ENCODE measurements around the gene ITPK1.

The ITPK1 gene

DNA sequence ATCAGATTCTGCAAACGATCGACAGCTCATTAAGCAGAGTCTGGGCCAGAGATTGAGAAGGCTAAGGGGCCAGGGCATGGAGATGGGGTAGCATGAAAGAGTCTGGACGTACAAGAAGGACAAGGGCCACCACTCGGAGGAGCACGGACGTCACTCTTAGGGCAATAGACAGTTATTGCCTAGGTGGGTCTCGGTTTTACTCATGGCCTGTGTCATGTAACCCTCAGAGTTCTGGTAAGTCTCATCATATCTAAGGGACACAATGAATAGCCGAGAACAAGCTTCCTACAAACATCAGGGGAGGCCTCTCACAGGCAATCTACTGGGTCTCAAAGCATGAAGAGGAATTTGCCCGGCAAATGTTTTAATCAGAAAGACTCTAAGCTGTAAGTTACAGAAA, 30.4 kb upstream of the ITPK1 start:
- H3K27ac ChIP-seq (ENCODE audit: extremely low read depth, low read depth, low read length) = no peak overlapping the region
- CTCF ChIA-PET = interaction anchor here (0.8 to 2.9 kb wide), 4 partner anchors 8 to 32 kb away, joined by 4 to 17 read pairs (median 6); no protein-coding TSS in a partner anchor
- H3K9me3 ChIP-seq (ENCODE audit: control insufficient read depth, insufficient read depth, low read depth, low read length) = no peaks in the 10 kb centered on the region
- no peak overlapping the region for H3K4me3 ChIP-seq (ENCODE audit: low read depth, low read length)
- TF ChIP-seq ZNF654 (tag by site-specific recombination; IDR thresholded peaks at IDR 0.05; ENCODE audit: low read depth) (no peak), ZNF221 (tag by site-specific recombination; IDR thresholded peaks at IDR 0.05; ENCODE audit: borderline replicate concordance) (no peak), ZNF549 (tag by site-specific recombination; IDR thresholded peaks at IDR 0.05) (no peak), MYNN (tag by site-specific recombination; IDR thresholded peaks at IDR 0.05; ENCODE audit: borderline replicate concordance) (no peak), ZNF626 (tag by site-specific recombination; IDR thresholded peaks at IDR 0.05) (no peak), ZNF776 (tag by site-specific recombination; IDR thresholded peaks at IDR 0.05; ENCODE audit: borderline replicate concordance) (no peak), ZNF514 (tag by site-specific recombination; IDR thresholded peaks at IDR 0.05) (no peak)
- TF ChIP-seq, protein P1, sequence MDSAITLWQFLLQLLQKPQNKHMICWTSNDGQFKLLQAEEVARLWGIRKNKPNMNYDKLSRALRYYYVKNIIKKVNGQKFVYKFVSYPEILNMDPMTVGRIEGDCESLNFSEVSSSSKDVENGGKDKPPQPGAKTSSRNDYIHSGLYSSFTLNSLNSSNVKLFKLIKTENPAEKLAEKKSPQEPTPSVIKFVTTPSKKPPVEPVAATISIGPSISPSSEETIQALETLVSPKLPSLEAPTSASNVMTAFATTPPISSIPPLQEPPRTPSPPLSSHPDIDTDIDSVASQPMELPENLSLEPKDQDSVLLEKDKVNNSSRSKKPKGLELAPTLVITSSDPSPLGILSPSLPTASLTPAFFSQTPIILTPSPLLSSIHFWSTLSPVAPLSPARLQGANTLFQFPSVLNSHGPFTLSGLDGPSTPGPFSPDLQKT (IDR thresholded peaks at IDR 0.05; ENCODE audit: borderline replicate concordance, low read depth, low read length) = no peak
- H3K36me3 ChIP-seq (ENCODE audit: control insufficient read depth in 2 of 2, insufficient read depth in 1 of 2, low read length in 2 of 2) = no peaks in the 10 kb centered on the region
- H3K4me1 ChIP-seq (ENCODE audit: control insufficient read depth, insufficient read depth, low read length) = no peaks in the 10 kb centered on the region
- POLR2A ChIA-PET = interaction anchor here (0.7 kb wide), 1 partner anchor 8 kb away, joined by 3 read pairs; no protein-coding TSS in a partner anchor

DNA sequence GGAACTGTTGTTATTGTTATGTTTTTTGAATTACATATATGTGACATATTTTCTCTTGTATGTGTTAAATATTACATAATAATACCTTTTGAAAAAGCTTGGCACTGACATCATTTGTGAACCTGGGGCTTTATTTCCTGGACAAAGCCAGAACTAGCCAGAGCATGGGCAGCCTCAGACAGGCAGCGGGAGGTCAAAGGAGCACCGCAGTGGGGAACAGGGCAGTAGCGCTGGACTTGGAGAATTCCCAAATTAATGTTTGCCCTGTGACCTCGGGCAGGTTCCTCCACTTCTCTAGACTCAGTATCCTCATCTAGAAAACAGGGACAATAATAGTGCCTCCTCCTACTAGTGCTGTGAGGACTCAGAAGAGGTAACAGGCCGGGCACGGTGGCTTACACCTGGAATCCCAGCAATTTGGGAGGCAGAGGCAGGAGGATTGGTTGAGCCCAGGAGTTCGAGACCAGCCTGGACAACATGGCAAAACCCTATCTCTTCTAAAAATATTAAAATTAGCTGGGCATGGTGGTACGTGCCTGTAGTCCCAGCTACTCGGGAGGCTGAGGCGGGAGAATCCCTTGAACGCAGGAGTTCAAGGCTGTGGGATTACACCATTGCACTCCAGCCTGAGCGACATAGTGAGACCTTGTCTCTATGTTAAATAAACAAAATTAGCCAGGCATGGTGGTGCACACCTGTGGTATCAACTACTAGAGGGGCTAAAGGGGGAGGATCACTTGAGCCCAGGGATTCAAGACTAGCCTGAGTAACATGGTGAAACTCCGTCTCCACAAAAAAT, 27.3 kb upstream of the ITPK1 start:
- CTCF ChIA-PET = interaction anchor here (12.4 kb wide), 1 partner anchor 29 kb away, joined by 155 read pairs; the partner anchor contains the start of gene ITPK1
- H3K4me3 ChIP-seq (ENCODE audit: low read depth, low read length) = no peak overlapping the region
- H3K36me3 ChIP-seq (ENCODE audit: control insufficient read depth in 2 of 2, insufficient read depth in 1 of 2, low read length in 2 of 2) = no peaks in the 10 kb centered on the region
- TF ChIP-seq ZNF114 (tag by site-specific recombination; IDR thresholded peaks at IDR 0.05) (no peak), MZF1 (tag by site-specific recombination; IDR thresholded peaks at IDR 0.05; ENCODE audit: borderline replicate concordance) (no peak), ZNF792 (tag by site-specific recombination; IDR thresholded peaks at IDR 0.05) (no peak), ZNF37A (tag by site-specific recombination; IDR thresholded peaks at IDR 0.05) (no peak), ZFP69B (tag by site-specific recombination; IDR thresholded peaks at IDR 0.05) (no peak), ZNF221 (tag by site-specific recombination; IDR thresholded peaks at IDR 0.05; ENCODE audit: borderline replicate concordance) (no peak), ZBTB44 (tag by site-specific recombination; IDR thresholded peaks at IDR 0.05) (no peak), ZFHX2 (tag by site-specific recombination; conservative IDR thresholded peaks at IDR 0.05) (no peak)
- TF ChIP-seq, protein P2, sequence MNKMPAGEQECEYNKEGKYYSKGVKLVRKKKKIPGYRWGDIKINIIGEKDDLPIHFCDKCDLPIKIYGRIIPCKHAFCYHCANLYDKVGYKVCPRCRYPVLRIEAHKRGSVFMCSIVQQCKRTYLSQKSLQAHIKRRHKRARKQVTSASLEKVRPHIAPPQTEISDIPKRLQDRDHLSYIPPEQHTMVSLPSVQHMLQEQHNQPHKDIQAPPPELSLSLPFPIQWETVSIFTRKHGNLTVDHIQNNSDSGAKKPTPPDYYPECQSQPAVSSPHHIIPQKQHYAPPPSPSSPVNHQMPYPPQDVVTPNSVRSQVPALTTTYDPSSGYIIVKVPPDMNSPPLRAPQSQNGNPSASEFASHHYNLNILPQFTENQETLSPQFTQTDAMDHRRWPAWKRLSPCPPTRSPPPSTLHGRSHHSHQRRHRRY (tag by site-specific recombination; IDR thresholded peaks at IDR 0.05) = no peak
- TF ChIP-seq, protein P3, sequence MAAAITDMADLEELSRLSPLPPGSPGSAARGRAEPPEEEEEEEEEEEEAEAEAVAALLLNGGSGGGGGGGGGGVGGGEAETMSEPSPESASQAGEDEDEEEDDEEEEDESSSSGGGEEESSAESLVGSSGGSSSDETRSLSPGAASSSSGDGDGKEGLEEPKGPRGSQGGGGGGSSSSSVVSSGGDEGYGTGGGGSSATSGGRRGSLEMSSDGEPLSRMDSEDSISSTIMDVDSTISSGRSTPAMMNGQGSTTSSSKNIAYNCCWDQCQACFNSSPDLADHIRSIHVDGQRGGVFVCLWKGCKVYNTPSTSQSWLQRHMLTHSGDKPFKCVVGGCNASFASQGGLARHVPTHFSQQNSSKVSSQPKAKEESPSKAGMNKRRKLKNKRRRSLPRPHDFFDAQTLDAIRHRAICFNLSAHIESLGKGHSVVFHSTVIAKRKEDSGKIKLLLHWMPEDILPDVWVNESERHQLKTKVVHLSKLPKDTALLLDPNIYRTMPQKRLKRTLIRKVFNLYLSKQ (tag by site-specific recombination; IDR thresholded peaks at IDR 0.05; ENCODE audit: borderline replicate concordance) = no peak
- H3K9me3 ChIP-seq (ENCODE audit: control insufficient read depth, insufficient read depth, low read depth, low read length) = no peaks in the 10 kb centered on the region
- no peaks in the 10 kb centered on the region for H3K4me1 ChIP-seq (ENCODE audit: control insufficient read depth, insufficient read depth, low read length)
- no peak overlapping the region for H3K27ac ChIP-seq (ENCODE audit: extremely low read depth, low read depth, low read length)
- POLR2A ChIA-PET = no interaction called here
